Natural killer cell (primary cell): Measurements from ENCODE around the gene PTCRA. TPM values are rescaled to one million over a fixed set of nuclear protein-coding genes. Genes with fewer than 3 reads are reported as not detected.

Source experiments
- ATAC-seq, 3 donors: fragments of 150-1000 bp in 2 of 3; fragments of 200-7000 bp in 1 of 3; cut with Tn5 transposase; 1 replicate in 1 of 3; 2 replicates in 2 of 3; pipeline ENCODE4 v1.10.0; 2021; ENCODE audit warnings: mild to moderate bottlenecking in 2 of 3, moderate library complexity in 2 of 3
- DNase-seq, 2 donors: peaks; one replicate each; pipeline versions ENCODE4 v3.0.0 to v3.0.0-alpha.2; 2013 to 2021; ENCODE audit warnings: mixed read lengths in 1 of 2
- H3K27ac ChIP-seq: one replicate; pipeline ENCODE4 v1.5.1; 2013; ENCODE audit warnings: mild to moderate bottlenecking, low read length
- H3K27me3 ChIP-seq: one replicate; pipeline ENCODE4 v1.6.1; 2013; ENCODE audit warnings: low read length; ENCODE audit not compliant: control insufficient read depth, insufficient read depth
- H3K36me3 ChIP-seq: one replicate; pipeline ENCODE4 v1.6.1; 2013; ENCODE audit warnings: low read length; ENCODE audit not compliant: control insufficient read depth, insufficient read depth
- H3K4me1 ChIP-seq: one replicate; pipeline ENCODE4 v1.6.1; 2013; ENCODE audit warnings: low read length; ENCODE audit not compliant: control insufficient read depth, insufficient read depth
- H3K4me3 ChIP-seq: one replicate; pipeline ENCODE4 v1.5.1; 2013; ENCODE audit warnings: low read length
- H3K9me3 ChIP-seq: one replicate; pipeline ENCODE4 v1.6.1; 2013; ENCODE audit warnings: low read length; ENCODE audit not compliant: control insufficient read depth, insufficient read depth
- H3K27ac Mint-ChIP-seq, 2 donors: one replicate each; pipeline ENCODE4 v1.8.0; 2022; ENCODE audit warnings: mild to moderate bottlenecking in 2 of 2, mixed read lengths in 2 of 2, moderate library complexity in 1 of 2
- H3K27me3 Mint-ChIP-seq, 2 donors: one replicate each; pipeline ENCODE4 v1.8.0; 2022; ENCODE audit warnings: low read depth in 2 of 2, mixed read lengths in 2 of 2
- H3K36me3 Mint-ChIP-seq: one replicate; pipeline ENCODE4 v1.8.0; 2022; ENCODE audit warnings: mixed read lengths
- H3K4me1 Mint-ChIP-seq, 2 donors: one replicate each; pipeline ENCODE4 v1.8.0; 2022; ENCODE audit warnings: mixed read lengths in 2 of 2
- H3K4me3 Mint-ChIP-seq: one replicate; pipeline ENCODE4 v1.8.0; 2022; ENCODE audit warnings: mild to moderate bottlenecking, moderate library complexity, mixed read lengths
- H3K9me3 Mint-ChIP-seq, 2 donors: one replicate each; pipeline ENCODE4 v1.8.0; 2022; ENCODE audit warnings: mixed read lengths in 2 of 2
- CTCF ChIP-seq: fragments of 200-600 bp; IDR thresholded peaks from one replicate; pipeline ENCODE4 v1.8.0; 2022; ENCODE audit warnings: antibody characterized with exemption
- WGBS: methylation state at CpG from one replicate; pipeline ENCODE4 v1.1.7; 2013; ENCODE audit warnings: missing lambda C conversion rate; ENCODE audit not compliant: insufficient coverage; 5-methylcytosine and 5-hydroxymethylcytosine counted together
- intact Hi-C: fragments of 100-400 bp; cut with micrococcal nuclease; formaldehyde crosslinking; loops from one replicate; pipeline ENCODE4 v1.14.2; 2022
- total RNA-seq, 4 donors: library from RNA; stranded (reverse); fragments of 120-200 nt in 1 of 4; gene quantifications; one replicate each; pipeline versions ENCODE4 v1.2.3 to v1.2.4, GENCODE V29; 2013 to 2022

Gene PTCRA
- total RNA-seq, result 1 to 10 TPM in 2 of 3 donors, not detected in 1; 3.7 to 4.7 TPM
- 9.9 TPM for total RNA-seq (2013)

GRCh38 chr6:42915732-42916131 is at the start of gene PTCRA:
TSS of gene PTCRA (plus strand) at chr6:42916053. CDS start at chr6:42916070, 17 bp downstream.
- no peak for TF ChIP-seq CTCF
- 27% methylated on average over 10 of the region's 10 CpGs for WGBS
- H3K4me3 Mint-ChIP-seq, result no peak within 1 kb of the TSS
- Histone ChIP-seq H3K9me3 (no peaks in the 10 kb centered on the region), H3K27ac (no peak within 1 kb of the TSS), H3K36me3 (no peaks in the 10 kb centered on the region), H3K4me3 (no peak within 1 kb of the TSS), H3K4me1 (no peaks in the 10 kb centered on the region), H3K27me3 (no peaks in the 10 kb centered on the region)
- H3K9me3 Mint-ChIP-seq, result no peaks in the 10 kb centered on the region
- ATAC-seq (no peak), DNase-seq (no peak)
- H3K27ac Mint-ChIP-seq, result no peak within 1 kb of the TSS
- peaks cover 0 to 9% of the 10 kb centered on the region in 2 donors for H3K27me3 Mint-ChIP-seq
- intact Hi-C loops, result no loop called here
- no peaks in the 10 kb centered on the region for H3K4me1 Mint-ChIP-seq
- H3K36me3 Mint-ChIP-seq, result no peaks in the 10 kb centered on the region

GRCh38 chr6:42870145-42870936 is 45.5 kb upstream of the PTCRA start:
- no peak for DNase-seq
- H3K36me3 Mint-ChIP-seq, result peaks cover 16% of the 10 kb centered on the region
- H3K4me3 Mint-ChIP-seq, result no peak overlapping the region
- Histone ChIP-seq H3K4me1 (no peaks in the 10 kb centered on the region), H3K9me3 (no peaks in the 10 kb centered on the region), H3K27ac (no peak overlapping the region), H3K4me3 (no peak overlapping the region), H3K36me3 (peaks cover 30% of the 10 kb centered on the region), H3K27me3 (no peaks in the 10 kb centered on the region)
- no peaks in the 10 kb centered on the region for H3K9me3 Mint-ChIP-seq
- TF ChIP-seq CTCF, result no peak
- H3K4me1 Mint-ChIP-seq, result peaks cover 0 to 7% of the 10 kb centered on the region in 2 donors
- intact Hi-C loops, result no loop called here
- 83% methylated on average over 2 of the region's 2 CpGs for WGBS
- H3K27ac Mint-ChIP-seq, result peak overlapping the region; percentile 5 to 39
- ATAC-seq, result no peak
- H3K27me3 Mint-ChIP-seq, result no peaks in the 10 kb centered on the region

GRCh38 chr6:42871711-42872110 is 44.1 kb upstream of the PTCRA start:
- Mint-ChIP-seq H3K27me3 (no peaks in the 10 kb centered on the region), H3K36me3 (peaks cover 11% of the 10 kb centered on the region), H3K4me1 (peaks cover 0 to 7% of the 10 kb centered on the region in 2 donors), H3K4me3 (no peak overlapping the region), H3K27ac (no peak overlapping the region), H3K9me3 (no peaks in the 10 kb centered on the region)
- WGBS, result 90% methylated on average over 3 of the region's 3 CpGs
- intact Hi-C loops, result no loop called here
- no peak overlapping the region for H3K27ac ChIP-seq
- no peaks in the 10 kb centered on the region for H3K9me3 ChIP-seq
- H3K27me3 ChIP-seq, result no peaks in the 10 kb centered on the region
- peaks cover 16% of the 10 kb centered on the region for H3K36me3 ChIP-seq
- no peak for ATAC-seq
- DNase-seq, result no peak
- no peaks in the 10 kb centered on the region for H3K4me1 ChIP-seq
- TF ChIP-seq CTCF, result no peak
- no peak overlapping the region for H3K4me3 ChIP-seq

- no peak overlapping the region for H3K4me3 Mint-ChIP-seq
- no peaks in the 10 kb centered on the region for H3K9me3 Mint-ChIP-seq
- H3K27me3 Mint-ChIP-seq, result no peaks in the 10 kb centered on the region
- intact Hi-C loops, result no loop called here
- no peak overlapping the region for H3K27ac Mint-ChIP-seq
- no peaks in the 10 kb centered on the region for H3K4me1 ChIP-seq
- WGBS, result 88% methylated on average over 2 of the region's 2 CpGs
- H3K4me3 ChIP-seq, result no peak overlapping the region
- no peaks in the 10 kb centered on the region for H3K9me3 ChIP-seq
- H3K4me1 Mint-ChIP-seq, result no peaks in the 10 kb centered on the region
- ATAC-seq (no peak), DNase-seq (no peak)
- H3K36me3 ChIP-seq, result peaks cover 2% of the 10 kb centered on the region
- no peaks in the 10 kb centered on the region for H3K36me3 Mint-ChIP-seq
- no peaks in the 10 kb centered on the region for H3K27me3 ChIP-seq
- no peak overlapping the region for H3K27ac ChIP-seq
- no peak for TF ChIP-seq CTCF
Observed at GRCh38 chr6:42873313-42873712, 42.5 kb upstream of the PTCRA start.
